Liver (tissue), 9 donors: ENCODE measurements around the gene NDOR1. TPM values are rescaled to one million over a fixed set of nuclear protein-coding genes. Genes with fewer than 3 reads are reported as not detected.

Experiments
- DNase-seq: peaks from one replicate; pipeline ENCODE4 v3.0.0-alpha.2; 2017; ENCODE audit warnings: low spot score
- H3K27ac ChIP-seq, 2 donors: one replicate each; pipeline ENCODE4 v1.7.0; 2013; ENCODE audit warnings: inconsistent platforms in 2 of 2, low read length in 2 of 2, control low read depth in 1 of 2, low read depth in 1 of 2, mild to moderate bottlenecking in 1 of 2
- H3K27me3 ChIP-seq, 4 donors: one replicate each; pipeline versions ENCODE4 v1.6.1 to v1.7.0; 2013; ENCODE audit warnings: low read length in 3 of 4, inconsistent platforms in 1 of 4, mild to moderate bottlenecking in 1 of 4, moderate library complexity in 1 of 4; ENCODE audit not compliant: control insufficient read depth in 4 of 4, insufficient read depth in 4 of 4
- H3K36me3 ChIP-seq, 4 donors: one replicate each; pipeline versions ENCODE4 v1.6.1 to v1.7.0; 2013; ENCODE audit warnings: low read length in 3 of 4, mild to moderate bottlenecking in 3 of 4, low read depth in 1 of 4, moderate library complexity in 1 of 4; ENCODE audit not compliant: control insufficient read depth in 4 of 4, insufficient read depth in 3 of 4
- H3K4me1 ChIP-seq, 4 donors: one replicate each; pipeline versions ENCODE4 v1.6.1 to v1.7.0; 2013; ENCODE audit warnings: low read length in 3 of 4, mild to moderate bottlenecking in 3 of 4, moderate library complexity in 1 of 4; ENCODE audit not compliant: control insufficient read depth in 4 of 4, insufficient read depth in 4 of 4
- H3K4me3 ChIP-seq, 3 donors: one replicate each; pipeline versions ENCODE4 v1.6.1 to v1.7.0; 2013; ENCODE audit warnings: low read length in 3 of 3, control low read depth in 1 of 3, low read depth in 1 of 3, mild to moderate bottlenecking in 1 of 3
- H3K9ac ChIP-seq, 2 donors: one replicate each; pipeline ENCODE4 v1.7.0; 2013; ENCODE audit warnings: low read length in 2 of 2, mild to moderate bottlenecking in 2 of 2, moderate library complexity in 2 of 2, control low read depth in 1 of 2, low read depth in 1 of 2
- H3K9me3 ChIP-seq, 4 donors: one replicate each; pipeline versions ENCODE4 v1.6.1 to v1.7.0; 2013; ENCODE audit warnings: low read length in 3 of 4; ENCODE audit not compliant: control insufficient read depth in 4 of 4
- ATF3 ChIP-seq: IDR thresholded peaks from 2 replicates; pipeline ENCODE4 v1.6.1; 2016; ENCODE audit warnings: antibody characterized with exemption
- EGR1 ChIP-seq, 2 donors: IDR thresholded peaks; 2 replicates each; pipeline ENCODE4 v1.6.1; 2016 to 2018; ENCODE audit warnings: antibody characterized with exemption in 2 of 2, low read depth in 2 of 2
- FOXA1 ChIP-seq: IDR thresholded peaks from 2 replicates; pipeline ENCODE4 v1.6.1; 2016; ENCODE audit warnings: antibody characterized with exemption
- FOXA2 ChIP-seq: IDR thresholded peaks from 2 replicates; pipeline ENCODE4 v1.6.1; 2016; ENCODE audit warnings: antibody characterized with exemption
- HNF4A ChIP-seq, 2 donors: conservative IDR thresholded peaks; 2 replicates each; pipeline ENCODE4 v1.6.1; 2016; ENCODE audit warnings: antibody characterized with exemption in 2 of 2, mild to moderate bottlenecking in 2 of 2
- HNF4G ChIP-seq: IDR thresholded peaks from 2 replicates; pipeline ENCODE4 v1.6.1; 2016; ENCODE audit warnings: antibody characterized with exemption
- JUND ChIP-seq, 2 donors: IDR thresholded peaks; 2 replicates each; pipeline ENCODE4 v1.6.1; 2016; ENCODE audit warnings: antibody characterized with exemption in 2 of 2
- NR2F2 ChIP-seq: IDR thresholded peaks from 2 replicates; pipeline ENCODE4 v1.6.1; 2016; ENCODE audit warnings: antibody characterized with exemption
- RAD21 ChIP-seq, 2 donors: IDR thresholded peaks; 2 replicates each; pipeline ENCODE4 v1.6.1; 2016; ENCODE audit warnings: antibody characterized with exemption in 2 of 2, mild to moderate bottlenecking in 2 of 2
- REST ChIP-seq: IDR thresholded peaks from 2 replicates; pipeline ENCODE4 v1.6.1; 2016; ENCODE audit warnings: antibody characterized with exemption, mild to moderate bottlenecking
- RXRA ChIP-seq, 2 donors: IDR thresholded peaks; 2 replicates each; pipeline ENCODE4 v1.6.1; 2017 to 2018; ENCODE audit warnings: antibody characterized with exemption in 2 of 2, mild to moderate bottlenecking in 1 of 2
- SP1 ChIP-seq: IDR thresholded peaks from 2 replicates; pipeline ENCODE4 v1.6.1; 2018; ENCODE audit warnings: antibody characterized with exemption, mild to moderate bottlenecking
- TAF1 ChIP-seq: conservative IDR thresholded peaks from 2 replicates; pipeline ENCODE4 v1.6.1; 2016; ENCODE audit warnings: antibody characterized with exemption, mild to moderate bottlenecking
- ZBTB33 ChIP-seq: IDR thresholded peaks from 2 replicates; pipeline ENCODE4 v1.6.1; 2016; ENCODE audit warnings: antibody characterized with exemption
- WGBS: extraction: QIAGEN DNeasy Blood & Tissue Kit; methylation state at CpG from one replicate; pipeline ENCODE4 v1.1.7; 2013; 5-methylcytosine and 5-hydroxymethylcytosine counted together
- polyA plus RNA-seq, 2 donors: library from polyadenylated mRNA; stranded (reverse) in 1 of 2; unstranded in 1 of 2; fragments of 200-250 nt in 1 of 2; fragments of >200 nt in 1 of 2; fragmentation: Nextera tagmentation in 1 of 2; extraction: Ambion mirVana in 1 of 2; gene quantifications; one replicate each; pipeline versions ENCODE4 v1.2.1 to v1.2.3, GENCODE V29; 2013 to 2015
- total RNA-seq, 2 donors: library from RNA; depleted of rRNA; stranded (reverse); fragments of >200 nt; gene quantifications; one replicate each; pipeline ENCODE4 v1.2.3, GENCODE V29; 2014
- TF ChIP-seq, protein P1 (sequence below): IDR thresholded peaks from 2 replicates; pipeline ENCODE4 v1.6.1; 2016; ENCODE audit warnings: antibody characterized with exemption
- TF ChIP-seq, protein P2 (sequence below): fragments of 150-350 bp; IDR thresholded peaks from 2 replicates; pipeline ENCODE4 v1.5.1; 2017; ENCODE audit warnings: improper control_type of control experiment, low read depth, low read length; ENCODE audit not compliant: missing input control
- donor health status: healthy.
- donor health status: healthy.
- donor health status: healthy.
- donor health status: healthy.
- donor health status: healthy.

NDOR1 gene
- total and polyA plus RNA-seq, 4 donors = 2.5 to 4.7 (median 3.2) TPM

DNA sequence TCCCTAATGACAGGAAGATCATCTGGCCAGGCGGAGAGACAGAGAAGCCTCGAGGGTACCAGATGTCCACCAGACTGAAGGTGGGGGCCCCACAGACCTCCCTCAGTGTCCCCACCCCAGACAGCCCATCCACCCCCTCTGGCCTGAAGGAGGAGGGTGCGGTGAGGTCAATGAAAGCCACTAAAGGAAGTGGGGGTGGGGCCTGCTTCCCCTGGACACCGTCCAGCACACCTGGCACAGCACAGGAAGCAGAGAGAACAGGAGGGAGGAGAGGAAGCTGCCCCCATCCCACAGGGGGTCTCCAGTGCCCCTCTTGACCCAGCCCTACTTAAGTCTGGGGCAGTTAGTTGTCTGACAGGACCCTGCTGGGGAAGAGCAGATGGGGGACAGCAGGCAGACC is 46.9 kb upstream of the NDOR1 start:
- 39% methylated on average over 4 of the region's 4 CpGs for WGBS
- Histone ChIP-seq H3K9ac (no peak overlapping the region), H3K9me3 (no peaks in the 10 kb centered on the region), H3K27me3 (peaks cover 5 to 9% (median 6%) of the 10 kb centered on the region in 4 donors), H3K4me3 (no peak overlapping the region), H3K4me1 (peaks cover 0 to 9% (median 3%) of the 10 kb centered on the region in 4 donors), H3K27ac (no peak overlapping the region), H3K36me3 (no peaks in the 10 kb centered on the region)
- DNase-seq = no peak
- TF ChIP-seq, protein P1, sequence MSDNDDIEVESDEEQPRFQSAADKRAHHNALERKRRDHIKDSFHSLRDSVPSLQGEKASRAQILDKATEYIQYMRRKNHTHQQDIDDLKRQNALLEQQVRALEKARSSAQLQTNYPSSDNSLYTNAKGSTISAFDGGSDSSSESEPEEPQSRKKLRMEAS = no peak
- TF ChIP-seq RXRA (IDR thresholded peaks at IDR 0.05) = no peak
- TF ChIP-seq, protein P2, sequence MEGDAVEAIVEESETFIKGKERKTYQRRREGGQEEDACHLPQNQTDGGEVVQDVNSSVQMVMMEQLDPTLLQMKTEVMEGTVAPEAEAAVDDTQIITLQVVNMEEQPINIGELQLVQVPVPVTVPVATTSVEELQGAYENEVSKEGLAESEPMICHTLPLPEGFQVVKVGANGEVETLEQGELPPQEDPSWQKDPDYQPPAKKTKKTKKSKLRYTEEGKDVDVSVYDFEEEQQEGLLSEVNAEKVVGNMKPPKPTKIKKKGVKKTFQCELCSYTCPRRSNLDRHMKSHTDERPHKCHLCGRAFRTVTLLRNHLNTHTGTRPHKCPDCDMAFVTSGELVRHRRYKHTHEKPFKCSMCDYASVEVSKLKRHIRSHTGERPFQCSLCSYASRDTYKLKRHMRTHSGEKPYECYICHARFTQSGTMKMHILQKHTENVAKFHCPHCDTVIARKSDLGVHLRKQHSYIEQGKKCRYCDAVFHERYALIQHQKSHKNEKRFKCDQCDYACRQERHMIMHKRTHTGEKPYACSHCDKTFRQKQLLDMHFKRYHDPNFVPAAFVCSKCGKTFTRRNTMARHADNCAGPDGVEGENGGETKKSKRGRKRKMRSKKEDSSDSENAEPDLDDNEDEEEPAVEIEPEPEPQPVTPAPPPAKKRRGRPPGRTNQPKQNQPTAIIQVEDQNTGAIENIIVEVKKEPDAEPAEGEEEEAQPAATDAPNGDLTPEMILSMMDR = no peak
- TF ChIP-seq FOXA1 = no peak
- no peak for TF ChIP-seq FOXA2
- no peak for TF ChIP-seq REST
- TF ChIP-seq SP1 = no peak
- TF ChIP-seq EGR1 (IDR thresholded peaks at IDR 0.05; ENCODE audit: low read depth in 2 of 2) = no peak

DNA sequence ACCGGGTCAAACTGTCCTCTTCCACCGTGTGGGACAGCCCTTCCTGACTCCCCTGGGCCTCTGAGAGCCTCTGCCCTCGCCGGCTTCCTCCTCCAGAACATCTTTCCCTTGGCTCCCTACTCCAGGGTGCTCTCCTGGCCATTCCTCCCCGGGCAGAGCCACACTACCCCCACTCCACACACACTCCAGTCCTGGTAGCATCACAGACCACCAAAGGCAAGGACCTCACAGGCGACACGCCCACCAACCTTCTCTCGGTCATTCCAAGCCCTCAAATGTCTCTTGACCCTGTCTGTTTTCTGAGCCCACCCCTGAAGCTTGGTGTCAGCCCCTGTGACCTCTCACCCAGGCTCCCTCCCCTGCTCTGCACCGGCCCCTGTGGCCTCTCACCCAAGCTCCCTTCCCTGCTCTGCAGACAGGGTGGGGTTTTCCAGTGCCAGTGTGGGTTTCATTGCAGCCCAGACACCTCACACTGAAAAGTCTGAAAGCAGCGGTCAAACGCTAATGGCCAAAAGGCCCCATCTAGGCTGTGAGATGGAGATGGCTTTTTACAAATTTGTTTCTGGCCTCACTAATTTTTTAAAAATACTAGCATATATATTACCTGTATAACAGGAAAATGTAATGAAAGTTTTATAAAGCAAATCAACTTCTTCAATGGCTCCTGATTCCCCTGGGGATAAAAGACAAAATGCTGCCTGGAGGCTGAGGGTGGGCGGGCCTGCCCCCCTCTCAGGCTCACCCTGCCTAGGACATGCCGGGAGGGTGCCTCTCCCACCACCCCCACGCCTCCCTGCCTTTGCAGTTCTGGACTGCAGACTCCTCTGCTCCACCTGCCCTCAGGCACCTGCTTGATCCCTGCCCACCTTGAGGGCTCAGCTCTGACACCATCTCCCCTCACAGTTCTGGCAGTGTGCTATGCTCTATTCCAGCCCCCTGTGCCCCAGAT is 46.1 kb upstream of the NDOR1 start:
- TF ChIP-seq SP1 (no peak), RAD21 (IDR thresholded peaks at IDR 0.05) (no peak), NR2F2 (no peak)
- Histone ChIP-seq H3K4me1 (peaks cover 0 to 9% (median 3%) of the 10 kb centered on the region in 4 donors), H3K9me3 (no peaks in the 10 kb centered on the region), H3K9ac (no peak overlapping the region), H3K27me3 (peaks cover 7 to 13% (median 9%) of the 10 kb centered on the region in 4 donors), H3K27ac (no peak overlapping the region), H3K36me3 (no peaks in the 10 kb centered on the region), H3K4me3 (no peak overlapping the region)
- WGBS = 35% methylated on average over 14 of the region's 14 CpGs
- no peak for DNase-seq

- Histone ChIP-seq H3K27ac (no peak overlapping the region), H3K36me3 (no peaks in the 10 kb centered on the region), H3K9me3 (no peaks in the 10 kb centered on the region), H3K27me3 (peaks cover 7 to 14% (median 12%) of the 10 kb centered on the region in 4 donors), H3K9ac (no peak overlapping the region), H3K4me3 (no peak overlapping the region), H3K4me1 (peaks cover 0 to 9% (median 3%) of the 10 kb centered on the region in 4 donors)
- DNase-seq = no peak
- 65% methylated on average over 17 of the region's 17 CpGs for WGBS
- TF ChIP-seq ZBTB33 (no peak), FOXA2 (no peak), EGR1 (IDR thresholded peaks at IDR 0.05; ENCODE audit: low read depth in 2 of 2) (no peak), FOXA1 (no peak), HNF4A (conservative IDR thresholded peaks at IDR 0.05) (no peak), TAF1 (no peak), JUND (IDR thresholded peaks at IDR 0.05) (no peak), HNF4G (no peak), ATF3 (no peak)
Observed at GRCh38 chr9:137160054-137160425, 45.5 kb upstream of the NDOR1 start.
